NT2/D1 (cell line): ENCODE results near the gene SLC6A11.
A peak's percentile ranks its signal among the peaks of the same experiment; 100 is the strongest.

Source experiments
- DNase-seq: peaks from one replicate; pipeline ENCODE4 v3.0.0-alpha.2; 2011; ENCODE audit warnings: low read depth, low spot score
- H3K27me3 ChIP-seq: 2 replicates; pipeline ENCODE4 v1.6.0; 2011; ENCODE audit warnings: mild to moderate bottlenecking; ENCODE audit not compliant: insufficient read length, insufficient read depth
- H3K36me3 ChIP-seq: 2 replicates; pipeline ENCODE4 v1.6.1; 2011; ENCODE audit warnings: mild to moderate bottlenecking, low read length, mixed read lengths; ENCODE audit not compliant: insufficient read depth, insufficient read length
- H3K4me1 ChIP-seq: 2 replicates; pipeline ENCODE4 v1.5.1; 2011; ENCODE audit not compliant: insufficient read depth, insufficient read length
- H3K4me3 ChIP-seq: 2 replicates; pipeline ENCODE4 v1.5.1; 2011; ENCODE audit warnings: low read depth; ENCODE audit not compliant: insufficient read length
- H3K9ac ChIP-seq: 2 replicates; pipeline ENCODE4 v1.6.0; 2011; ENCODE audit warnings: low read depth; ENCODE audit not compliant: insufficient read length
- H3K9me3 ChIP-seq: 2 replicates; pipeline ENCODE4 v1.5.1; 2011; ENCODE audit warnings: mild to moderate bottlenecking, low read length; ENCODE audit not compliant: insufficient read depth
- SUZ12 ChIP-seq: IDR thresholded peaks from 2 replicates; pipeline ENCODE4 v1.6.1; 2011; ENCODE audit not compliant: insufficient read length, insufficient read depth; ENCODE audit errors: extremely low read depth
- YY1 ChIP-seq: IDR thresholded peaks from 2 replicates; pipeline ENCODE4 v1.6.1; 2011; ENCODE audit not compliant: insufficient read length, insufficient read depth
- ZNF274 ChIP-seq: IDR thresholded peaks from 2 replicates; pipeline ENCODE4 v1.6.1; 2011; ENCODE audit warnings: mild to moderate bottlenecking, low read depth, low read length

Gene SLC6A11

DNA sequence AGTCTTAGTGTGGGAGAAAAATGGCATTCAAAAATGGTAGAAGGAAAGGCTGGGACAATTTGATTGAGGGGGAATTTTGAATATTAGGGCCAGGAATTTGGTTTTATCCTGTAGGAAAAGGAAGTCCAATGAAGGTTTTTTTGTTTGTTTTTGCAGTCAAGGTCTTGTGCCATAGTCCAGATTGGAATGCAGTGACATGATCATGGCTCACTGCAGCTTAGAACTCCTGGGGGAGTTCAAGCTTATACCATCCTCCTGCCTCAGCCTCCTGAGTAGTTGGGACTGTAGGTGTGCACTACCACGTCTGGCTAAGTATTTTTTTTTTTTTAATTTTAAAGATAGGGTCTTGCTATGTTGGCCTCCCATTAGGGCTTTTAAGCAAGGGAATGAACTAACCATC is 2.6 kb upstream of the SLC6A11 start:
- H3K9me3 ChIP-seq, result peaks cover 6% of the 10 kb centered on the region; the same call in 1 of the 2 replicates
- DNase-seq, result no peak
- no peak overlapping the region for H3K9ac ChIP-seq
- peaks cover 28% of the 10 kb centered on the region for H3K27me3 ChIP-seq
- no peak for TF ChIP-seq SUZ12
- no peak for TF ChIP-seq ZNF274
- no peak for TF ChIP-seq YY1
- H3K36me3 ChIP-seq, result no peaks in the 10 kb centered on the region
- no peak overlapping the region for H3K4me3 ChIP-seq
- peaks cover 2% of the 10 kb centered on the region for H3K4me1 ChIP-seq

- Histone ChIP-seq H3K27me3 (peaks cover 28% of the 10 kb centered on the region), H3K4me1 (peaks cover 2% of the 10 kb centered on the region), H3K9me3 (no peaks in the 10 kb centered on the region), H3K4me3 (no peak overlapping the region), H3K36me3 (peaks cover 1% of the 10 kb centered on the region), H3K9ac (no peak overlapping the region)
- TF ChIP-seq YY1, result no peak
- TF ChIP-seq ZNF274, result no peak
- no peak for TF ChIP-seq SUZ12
- DNase-seq, result no peak
These were observed 1.4 kb upstream of the SLC6A11 start for GRCh38 chr3:10814623-10815022.

- Histone ChIP-seq H3K36me3 (peaks cover 6% of the 10 kb centered on the region), H3K4me1 (peaks cover 2% of the 10 kb centered on the region), H3K9ac (peak overlapping the region; percentile 14), H3K9me3 (no peaks in the 10 kb centered on the region), H3K27me3 (peaks cover 28% of the 10 kb centered on the region), H3K4me3 (peak overlapping the region; percentile 77)
- TF ChIP-seq ZNF274 (no peak), YY1 (no peak), SUZ12 (no peak)
- no peak for DNase-seq
These were observed 541 bp upstream of the SLC6A11 start for GRCh38 chr3:10815487-10815886.

- no peak for DNase-seq
- Histone ChIP-seq H3K36me3 (peaks cover 10% of the 10 kb centered on the region), H3K9me3 (no peaks in the 10 kb centered on the region), H3K27me3 (peaks cover 28% of the 10 kb centered on the region), H3K4me3 (peak overlapping the region; percentile 77), H3K4me1 (peaks cover 2% of the 10 kb centered on the region), H3K9ac (peak overlapping the region; percentile 85)
- TF ChIP-seq ZNF274 (no peak), SUZ12 (no peak), YY1 (no peak)
These were observed 830 bp downstream of the SLC6A11 start for GRCh38 chr3:10816863-10817253.

DNA sequence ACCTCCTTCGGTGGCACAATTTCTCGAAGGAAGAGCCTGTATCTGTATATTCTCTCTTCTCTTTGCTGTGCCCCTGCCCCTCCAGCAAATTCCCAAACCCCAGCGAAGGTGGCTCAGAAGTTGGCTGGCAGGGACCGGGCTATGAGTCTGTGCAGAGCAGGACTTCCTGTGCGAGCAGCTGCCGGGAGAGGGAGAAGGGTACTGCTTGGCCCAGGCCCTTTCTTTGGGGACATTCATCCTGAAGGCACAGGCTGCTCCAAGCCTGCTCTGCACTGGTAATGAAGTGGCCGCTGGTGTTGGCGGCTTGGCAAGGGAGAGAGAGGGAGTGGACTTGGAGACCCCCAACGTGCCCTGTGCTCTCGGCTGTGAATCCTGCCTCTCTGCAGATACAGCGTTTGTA is 1.5 kb downstream of the SLC6A11 start:
- Histone ChIP-seq H3K9me3 (no peaks in the 10 kb centered on the region), H3K4me3 (no peak overlapping the region), H3K27me3 (peaks cover 28% of the 10 kb centered on the region), H3K9ac (peak overlapping the region; percentile 34), H3K36me3 (peaks cover 10% of the 10 kb centered on the region), H3K4me1 (peaks cover 2% of the 10 kb centered on the region)
- no peak for DNase-seq
- TF ChIP-seq SUZ12 (no peak), ZNF274 (no peak), YY1 (no peak)

DNA sequence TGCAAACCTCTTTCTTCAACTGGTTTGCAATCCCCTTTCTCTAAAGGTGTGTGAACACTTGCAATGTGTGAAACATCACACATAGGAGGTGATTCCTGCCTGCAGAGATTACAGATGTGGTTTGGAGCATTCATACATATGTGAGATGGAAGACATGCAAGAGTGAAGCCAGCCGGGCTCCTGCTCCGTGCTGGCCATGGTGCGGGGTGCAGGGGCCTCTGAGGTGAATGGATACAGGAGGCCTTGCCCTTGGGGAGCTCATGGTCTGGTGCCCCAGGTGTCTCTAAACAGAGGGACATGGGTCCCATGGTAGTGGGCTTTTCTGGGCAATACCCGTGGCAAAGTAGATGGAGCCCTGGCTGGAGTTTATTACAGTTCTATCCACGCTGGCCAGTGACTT is 6.0 kb downstream of the SLC6A11 start:
- Histone ChIP-seq H3K9ac (no peak overlapping the region), H3K9me3 (no peaks in the 10 kb centered on the region), H3K27me3 (no peaks in the 10 kb centered on the region), H3K4me3 (no peak overlapping the region), H3K36me3 (peaks cover 10% of the 10 kb centered on the region), H3K4me1 (no peaks in the 10 kb centered on the region)
- TF ChIP-seq YY1 (no peak), ZNF274 (no peak), SUZ12 (no peak)
- no peak for DNase-seq

- TF ChIP-seq ZNF274 (no peak), SUZ12 (no peak), YY1 (no peak)
- DNase-seq, result no peak
- Histone ChIP-seq H3K36me3 (peaks cover 10% of the 10 kb centered on the region), H3K9me3 (no peaks in the 10 kb centered on the region), H3K4me1 (no peaks in the 10 kb centered on the region), H3K27me3 (no peaks in the 10 kb centered on the region), H3K9ac (no peak overlapping the region), H3K4me3 (no peak overlapping the region)
These were observed 6.9 kb downstream of the SLC6A11 start for GRCh38 chr3:10822708-10823515.
